ENCODE data around the gene CLCNKA. TPM values are rescaled to one million over a fixed set of nuclear protein-coding genes. Genes with fewer than 3 reads are reported as not detected.
"Not testable (repeated sequence)": the region's sequence is repeated elsewhere in the genome, so short reads cannot be mapped to it uniquely, and the experiment has no call there.

CLCNKA gene
- total RNA-seq, 4 donors from 2014 or later: 0.10 to 1.3 (median 0.63) TPM; not detected in 1

GRCh38 chr1:16020325-16020724 is 1.5 kb upstream of the CLCNKA start:
- no peak overlapping the region for H3K4me3 ChIP-seq (ENCODE audit: low read depth, poor library complexity, severe bottlenecking)
- no peak for TF ChIP-seq POLR2A (IDR thresholded peaks at IDR 0.05)
- no peak for TF ChIP-seq CTCF (IDR thresholded peaks at IDR 0.05)
- intact Hi-C loops (cut with DNase I; ENCODE audit: low total_unique reads): no loop called here
- no peak for DNase-seq (ENCODE audit: low spot score in 2 of 2)
- 84 to 88% methylated on average over 6 of the region's 6 CpGs for WGBS, 2 donors

GRCh38 chr1:16020878-16021277 is 958 bp upstream of the CLCNKA start:
- 90 to 93% methylated on average over 8 to 9 of the region's 9 CpGs for WGBS, 2 donors

GRCh38 chr1:16022393-16022792 is 557 bp downstream of the CLCNKA start:
- WGBS, 2 donors: 77 to 87% methylated on average over 11 of the region's 11 CpGs
- DNase-seq (ENCODE audit: low spot score in 2 of 2): no peak
- no peak for TF ChIP-seq CTCF (IDR thresholded peaks at IDR 0.05)
- TF ChIP-seq POLR2A (IDR thresholded peaks at IDR 0.05): no peak
- intact Hi-C loops (cut with DNase I; ENCODE audit: low total_unique reads): no loop called here
- no peak overlapping the region for H3K4me3 ChIP-seq (ENCODE audit: low read depth, poor library complexity, severe bottlenecking)

More at GRCh38 chr1:16020878-16021277, 958 bp upstream of the CLCNKA start:
- DNase-seq (ENCODE audit: low spot score in 2 of 2); intact Hi-C loops (cut with DNase I; ENCODE audit: low total_unique reads); H3K4me3 ChIP-seq (ENCODE audit: low read depth, poor library complexity, severe bottlenecking): not testable (repeated sequence)

GRCh38 chr1:16023050-16023653 is 1.3 kb downstream of the CLCNKA start:
- 79 to 82% methylated on average over 5 to 6 of the region's 7 CpGs for WGBS, 2 donors
- no peak for TF ChIP-seq POLR2A (IDR thresholded peaks at IDR 0.05)
- TF ChIP-seq CTCF (IDR thresholded peaks at IDR 0.05): no peak
- intact Hi-C loops (cut with DNase I; ENCODE audit: low total_unique reads): no loop called here
- H3K4me3 ChIP-seq (ENCODE audit: low read depth, poor library complexity, severe bottlenecking): no peak overlapping the region
- DNase-seq (ENCODE audit: low spot score in 2 of 2): no peak

- intact Hi-C loops (cut with DNase I; ENCODE audit: low total_unique reads); DNase-seq (ENCODE audit: low spot score in 2 of 2); H3K4me3 ChIP-seq (ENCODE audit: low read depth, poor library complexity, severe bottlenecking): not testable (repeated sequence)
- 28 to 51% methylated on average over 5 to 8 of the region's 10 CpGs for WGBS, 2 donors
Measured at GRCh38 chr1:16026302-16026701, 4.5 kb downstream of the CLCNKA start.

- no peak overlapping the region for H3K4me3 ChIP-seq (ENCODE audit: low read depth, poor library complexity, severe bottlenecking)
- WGBS, 2 donors: 7 to 9% methylated on average over 23 to 32 of the region's 33 CpGs
Measured at GRCh38 chr1:16026723-16027484, 5.1 kb downstream of the CLCNKA start.

More at GRCh38 chr1:16026723-16027484, 5.1 kb downstream of the CLCNKA start:
- TF ChIP-seq CTCF (IDR thresholded peaks at IDR 0.05): no peak
- TF ChIP-seq POLR2A (IDR thresholded peaks at IDR 0.05): no peak
- no peak for DNase-seq (ENCODE audit: low spot score in 2 of 2)
- intact Hi-C loops (cut with DNase I; ENCODE audit: low total_unique reads): no loop called here

Data from lower leg skin (tissue), 4 donors.